Tibial nerve (tissue), 4 donors: ENCODE data around the gene ALDH18A1. TPM values are rescaled to one million over a fixed set of nuclear protein-coding genes. Genes with fewer than 3 reads are reported as not detected.

ENCODE experiments used
- DNase-seq, 2 donors: peaks; one replicate each; pipeline ENCODE4 v3.0.0-alpha.2; 2019; ENCODE audit warnings: low spot score in 2 of 2
- H3K27ac ChIP-seq, 4 donors: fragments of 200-600 bp; sonication (generic) in 3 of 4; one replicate each; pipeline ENCODE4 v1.5.1; 2017 to 2019; ENCODE audit warnings: mild to moderate bottlenecking in 1 of 4
- H3K27me3 ChIP-seq, 2 donors: fragments of 200-600 bp; sonication (generic) in 1 of 2; one replicate each; pipeline versions ENCODE4 v1.5.1 to v1.6.0; 2017 to 2019
- H3K36me3 ChIP-seq, 3 donors: fragments of 200-600 bp; sonication (generic); one replicate each; pipeline ENCODE4 v1.5.1; 2018 to 2019
- H3K4me1 ChIP-seq, 4 donors: fragments of 200-600 bp; sonication (generic) in 3 of 4; one replicate each; pipeline ENCODE4 v1.5.1; 2017 to 2019
- H3K4me3 ChIP-seq, 4 donors: fragments of 200-600 bp; sonication (generic) in 3 of 4; one replicate each; pipeline ENCODE4 v1.5.1; 2017 to 2019; ENCODE audit warnings: mild to moderate bottlenecking in 1 of 4, moderate library complexity in 1 of 4
- H3K9me3 ChIP-seq, 4 donors: fragments of 200-600 bp; sonication (generic) in 3 of 4; one replicate each; pipeline ENCODE4 v1.5.1; 2017 to 2019
- CTCF ChIP-seq, 5 experiments: fragments of 200-600 bp in 3 of 5; fragments of 450-650 bp in 2 of 5; sonication (generic) in 3 of 5; IDR thresholded peaks; one replicate each; pipeline ENCODE4 v1.5.1; 2016 to 2019; ENCODE audit warnings: antibody characterized with exemption in 5 of 5, mild to moderate bottlenecking in 3 of 5, moderate library complexity in 2 of 5
- EP300 ChIP-seq, 2 donors: sonication (generic); formaldehyde crosslinking; IDR thresholded peaks; one replicate each; pipeline ENCODE4 v1.6.1; 2017; ENCODE audit warnings: antibody characterized with exemption in 2 of 2, mild to moderate bottlenecking in 1 of 2
- POLR2A ChIP-seq, 2 donors: fragments of 450-650 bp; IDR thresholded peaks; one replicate each; pipeline ENCODE4 v1.6.1; 2017; ENCODE audit warnings: antibody characterized with exemption in 2 of 2, mild to moderate bottlenecking in 2 of 2, moderate library complexity in 2 of 2
- WGBS, 2 donors: methylation state at CpG; one replicate each; pipeline ENCODE4 v1.1.5; 2018; 5-methylcytosine and 5-hydroxymethylcytosine counted together
- total RNA-seq, 4 donors: library from RNA; depleted of rRNA; stranded (reverse); fragments of >200 nt; gene quantifications; one replicate each; pipeline ENCODE4 v1.1.0, GENCODE V29; 2016

Gene ALDH18A1
- total RNA-seq, 4 donors from 2014 or later = 12.0 to 26.7 (median 17.3) TPM

DNA sequence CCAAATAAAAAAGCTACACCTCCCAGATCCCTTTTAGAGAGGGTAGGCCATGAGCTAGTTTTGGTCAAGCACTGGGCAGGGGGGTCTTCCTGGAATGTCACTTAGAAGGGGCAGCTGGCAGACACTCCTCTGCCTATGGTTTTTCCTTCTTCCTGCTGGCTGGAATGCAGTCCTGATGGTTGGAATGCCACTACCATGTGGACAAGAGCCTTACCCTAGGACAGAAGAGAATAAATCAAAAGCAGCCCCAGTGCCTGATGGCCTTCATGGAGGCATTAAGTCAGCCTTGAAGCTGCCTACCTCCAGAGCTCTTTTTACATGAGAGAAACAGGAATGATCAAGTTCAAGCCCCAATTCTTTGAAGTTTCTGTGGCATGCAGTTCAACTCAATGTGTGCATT is 51.9 kb downstream of the ALDH18A1 start:
- no peaks in the 10 kb centered on the region for H3K9me3 ChIP-seq
- peaks cover 0 to 47% (median 8%) of the 10 kb centered on the region in 3 donors for H3K36me3 ChIP-seq
- no peaks in the 10 kb centered on the region for H3K27me3 ChIP-seq
- TF ChIP-seq POLR2A (IDR thresholded peaks at IDR 0.05) (no peak), CTCF (IDR thresholded peaks at IDR 0.05) (no peak), EP300 (IDR thresholded peaks at IDR 0.05) (no peak)
- H3K4me3 ChIP-seq = no peak overlapping the region
- H3K4me1 ChIP-seq = peaks cover 0 to 9% (median 0%) of the 10 kb centered on the region in 4 donors
- no peak for DNase-seq
- H3K27ac ChIP-seq = peak overlapping the region in 2 of 4 donors; percentile 33 to 50

DNA sequence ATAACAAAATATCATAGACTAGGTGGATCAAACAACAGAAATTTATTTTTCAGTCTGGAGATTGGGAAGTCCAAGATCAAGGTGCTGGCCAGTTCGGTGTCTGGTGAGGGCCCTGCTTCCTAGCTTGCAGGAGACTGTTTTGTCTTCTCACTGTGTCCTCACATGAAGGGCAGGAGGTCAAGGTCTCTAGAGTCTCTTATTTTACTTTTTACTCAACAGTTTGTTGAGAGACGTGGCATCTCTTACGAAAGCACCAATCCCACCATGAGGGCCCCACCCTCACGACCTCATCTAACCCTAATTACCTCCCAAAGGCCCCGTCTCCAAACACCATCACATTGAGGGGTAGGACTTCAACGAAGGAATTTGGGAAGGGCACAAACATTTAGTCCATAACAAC is 54.1 kb downstream of the ALDH18A1 start:
- Histone ChIP-seq H3K4me1 (peaks cover 0 to 9% (median 0%) of the 10 kb centered on the region in 4 donors), H3K27ac (no peak overlapping the region), H3K9me3 (no peaks in the 10 kb centered on the region), H3K4me3 (no peak overlapping the region), H3K27me3 (no peaks in the 10 kb centered on the region), H3K36me3 (peaks cover 0 to 25% (median 8%) of the 10 kb centered on the region in 3 donors)
- DNase-seq = no peak
- no peak for TF ChIP-seq EP300 (IDR thresholded peaks at IDR 0.05)
- TF ChIP-seq CTCF (IDR thresholded peaks at IDR 0.05) = no peak
- no peak for TF ChIP-seq POLR2A (IDR thresholded peaks at IDR 0.05)
- WGBS, 2 donors = 55 to 59% methylated on average over 6 of the region's 6 CpGs

- peak; percentile 70 to 93 for DNase-seq
- Histone ChIP-seq H3K36me3 (peaks cover 0 to 14% (median 0%) of the 10 kb centered on the region in 3 donors), H3K27me3 (no peaks in the 10 kb centered on the region), H3K4me1 (peaks cover 0 to 9% (median 0%) of the 10 kb centered on the region in 4 donors), H3K4me3 (no peak overlapping the region), H3K27ac (peak overlapping the region in 1 of 4 donors; percentile 61), H3K9me3 (peaks cover 0 to 5% (median 0%) of the 10 kb centered on the region in 4 donors)
- 23 to 24% methylated on average over 6 of the region's 6 CpGs for WGBS, 2 donors
- TF ChIP-seq CTCF (IDR thresholded peaks at IDR 0.05) (peak; percentile 82 to 94 (median 89)), EP300 (IDR thresholded peaks at IDR 0.05) (peak in 1 of 2 donors; percentile 64), POLR2A (IDR thresholded peaks at IDR 0.05) (no peak)
Observed at GRCh38 chr10:95601116-95601719, 55.3 kb downstream of the ALDH18A1 start.

DNA sequence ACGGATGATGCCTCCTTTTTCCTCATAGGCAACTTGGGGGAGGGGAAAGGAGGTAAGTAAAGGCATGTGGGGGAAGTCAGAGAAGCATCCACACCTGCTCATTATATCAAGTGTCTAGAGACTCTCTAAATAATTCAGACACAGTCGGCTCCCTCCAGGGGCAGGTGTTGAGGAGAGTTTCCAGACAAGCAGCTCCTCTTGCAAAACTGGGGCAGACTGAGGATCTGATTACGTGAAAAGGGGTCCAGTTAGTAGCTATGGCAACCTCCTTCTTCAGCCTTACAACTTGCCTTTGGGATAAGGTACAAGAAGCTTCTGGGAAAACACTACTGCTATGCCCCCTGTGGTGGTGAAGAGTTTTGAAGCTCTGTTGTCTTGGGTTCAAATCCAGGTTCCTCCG is 56.4 kb downstream of the ALDH18A1 start:
- Histone ChIP-seq H3K27me3 (no peaks in the 10 kb centered on the region), H3K9me3 (peaks cover 0 to 5% (median 2%) of the 10 kb centered on the region in 4 donors), H3K27ac (no peak overlapping the region), H3K4me1 (peaks cover 0 to 9% (median 0%) of the 10 kb centered on the region in 4 donors), H3K36me3 (peaks cover 0 to 3% (median 0%) of the 10 kb centered on the region in 3 donors), H3K4me3 (no peak overlapping the region)
- no peak for TF ChIP-seq EP300 (IDR thresholded peaks at IDR 0.05)
- no peak for TF ChIP-seq POLR2A (IDR thresholded peaks at IDR 0.05)
- no peak for TF ChIP-seq CTCF (IDR thresholded peaks at IDR 0.05)
- DNase-seq = no peak
- WGBS, 2 donors = 78 to 85% methylated on average over 4 of the region's 4 CpGs

DNA sequence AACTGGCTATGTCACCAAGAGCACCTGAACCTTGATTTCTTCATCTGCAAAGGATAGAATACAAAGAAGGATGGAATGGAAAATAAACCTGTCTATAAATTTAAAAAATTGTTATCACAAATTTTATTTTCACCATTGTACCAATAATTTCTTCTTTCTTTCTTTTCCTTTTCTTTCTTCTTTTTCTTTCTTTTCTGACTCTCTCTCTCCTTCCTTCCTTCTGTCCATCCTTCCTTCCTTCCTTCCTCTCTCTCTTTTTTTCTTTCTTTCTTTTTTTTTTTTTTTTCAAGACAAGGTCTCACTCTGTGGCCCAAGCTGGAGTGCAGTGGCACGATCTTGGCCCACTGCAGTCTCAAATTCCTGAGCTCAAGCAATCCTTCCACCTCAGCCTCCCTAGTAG is 58.7 kb downstream of the ALDH18A1 start:
- no peak for TF ChIP-seq POLR2A (IDR thresholded peaks at IDR 0.05)
- TF ChIP-seq CTCF (IDR thresholded peaks at IDR 0.05) = no peak
- TF ChIP-seq EP300 (IDR thresholded peaks at IDR 0.05) = no peak
- WGBS, 2 donors = 82 to 97% methylated on average over 1 of the region's 1 CpG

More for the DNA sequence above, 58.7 kb downstream of the ALDH18A1 start:
- DNase-seq = no peak
- H3K36me3 ChIP-seq = no peaks in the 10 kb centered on the region
- H3K4me3 ChIP-seq = no peak overlapping the region
- no peaks in the 10 kb centered on the region for H3K27me3 ChIP-seq
- no peak overlapping the region for H3K27ac ChIP-seq
- H3K4me1 ChIP-seq = peaks cover 0 to 9% (median 0%) of the 10 kb centered on the region in 4 donors
- peaks cover 0 to 5% (median 2%) of the 10 kb centered on the region in 4 donors for H3K9me3 ChIP-seq
